Glutamatergic neuron (in vitro differentiated cells): ENCODE results near the gene CDH23. TPM values are rescaled to one million over a fixed set of nuclear protein-coding genes. Genes with fewer than 3 reads are reported as not detected.

Experiments
- DNase-seq: peaks from one replicate; pipeline ENCODE4 v3.0.0; 2022
- H3K27ac Mint-ChIP-seq: one replicate; pipeline ENCODE4 v1.8.0; 2020; ENCODE audit warnings: mild to moderate bottlenecking, mixed read lengths, inconsistent platforms; ENCODE audit not compliant: unreplicated experiment
- H3K27me3 Mint-ChIP-seq: one replicate; pipeline ENCODE4 v1.8.0; 2020; ENCODE audit warnings: mild to moderate bottlenecking, moderate library complexity, mixed read lengths, inconsistent platforms; ENCODE audit not compliant: unreplicated experiment
- H3K36me3 Mint-ChIP-seq: one replicate; pipeline ENCODE4 v1.8.0; 2020; ENCODE audit warnings: mild to moderate bottlenecking, mixed read lengths, inconsistent platforms; ENCODE audit not compliant: unreplicated experiment
- H3K4me1 Mint-ChIP-seq: one replicate; pipeline ENCODE4 v1.8.0; 2020; ENCODE audit warnings: mild to moderate bottlenecking, low read depth, mixed read lengths, inconsistent platforms; ENCODE audit not compliant: unreplicated experiment
- H3K4me3 Mint-ChIP-seq: one replicate; pipeline ENCODE4 v1.8.0; 2020; ENCODE audit warnings: mild to moderate bottlenecking, mixed read lengths, inconsistent platforms; ENCODE audit not compliant: unreplicated experiment
- H3K9me3 Mint-ChIP-seq: one replicate; pipeline ENCODE4 v1.8.0; 2020; ENCODE audit warnings: mild to moderate bottlenecking, moderate library complexity, mixed read lengths, inconsistent platforms; ENCODE audit not compliant: unreplicated experiment
- total RNA-seq: library from RNA; stranded (reverse); fragmentation: NEBNext Ultra II Directional; extraction: Animal tissue kit (Norgen Biotek cat#: 25700); gene quantifications from one replicate; pipeline ENCODE4 v1.2.1, GENCODE V29; 2021; ENCODE audit not compliant: unreplicated experiment
- TF ChIP-seq, protein P1 (sequence below): fragments of 200-600 bp; sonication (generic); IDR thresholded peaks from one replicate; pipeline ENCODE4 v1.5.0; 2021; ENCODE audit not compliant: partially characterized antibody, unreplicated experiment

CDH23 gene
- total RNA-seq, 1 donor from 2014 or later, result 2.0 TPM

DNA sequence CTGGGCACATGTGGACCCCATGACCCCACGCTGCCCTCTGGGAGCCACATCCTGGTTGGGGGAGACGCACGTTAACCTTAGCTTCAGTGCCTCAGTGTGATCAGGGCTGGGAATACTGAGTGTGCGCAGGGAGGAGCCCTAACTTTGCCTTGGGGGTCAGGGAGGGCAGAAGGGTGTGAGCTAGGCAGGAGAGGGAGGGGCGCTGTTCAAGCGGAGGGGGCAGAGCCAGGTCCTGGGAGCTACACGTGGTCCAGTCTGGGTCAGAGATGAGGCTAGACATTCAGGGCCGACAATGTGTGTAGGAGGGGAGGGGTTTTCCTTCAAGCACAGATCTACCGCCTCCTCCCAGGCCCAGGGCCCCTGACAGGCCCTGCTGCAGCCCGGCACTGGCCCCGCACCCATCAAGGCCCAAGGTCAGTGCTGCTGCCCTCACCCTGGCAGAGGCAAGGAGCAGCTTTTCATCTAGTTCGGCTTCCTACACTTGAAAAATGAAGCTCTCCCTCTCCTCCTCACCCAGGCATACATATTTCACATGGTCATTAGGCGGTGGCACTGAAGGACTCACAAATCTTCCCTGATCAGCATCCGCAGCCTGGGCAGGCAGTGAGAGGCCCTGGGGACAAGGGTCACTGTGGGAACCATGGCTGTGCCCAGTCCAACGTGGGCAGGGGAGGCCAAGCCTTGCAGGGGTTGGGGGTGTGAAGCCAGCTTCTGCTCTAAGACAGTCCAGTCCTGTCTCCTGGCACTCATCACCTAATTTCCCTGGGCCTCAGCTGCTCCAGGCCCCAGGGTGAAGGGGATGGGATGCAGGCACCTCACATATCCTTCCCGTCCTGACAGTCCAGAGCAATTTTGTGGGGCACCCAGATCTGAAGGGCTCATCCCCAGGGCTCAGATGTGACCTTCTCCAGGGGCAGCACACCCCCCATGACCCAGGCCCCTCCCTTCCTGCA is 275.6 kb downstream of the CDH23 start:
- H3K9me3 Mint-ChIP-seq, result no peaks in the 10 kb centered on the region
- peaks cover 6% of the 10 kb centered on the region for H3K27me3 Mint-ChIP-seq
- no peak overlapping the region for H3K4me3 Mint-ChIP-seq
- TF ChIP-seq, protein P1, sequence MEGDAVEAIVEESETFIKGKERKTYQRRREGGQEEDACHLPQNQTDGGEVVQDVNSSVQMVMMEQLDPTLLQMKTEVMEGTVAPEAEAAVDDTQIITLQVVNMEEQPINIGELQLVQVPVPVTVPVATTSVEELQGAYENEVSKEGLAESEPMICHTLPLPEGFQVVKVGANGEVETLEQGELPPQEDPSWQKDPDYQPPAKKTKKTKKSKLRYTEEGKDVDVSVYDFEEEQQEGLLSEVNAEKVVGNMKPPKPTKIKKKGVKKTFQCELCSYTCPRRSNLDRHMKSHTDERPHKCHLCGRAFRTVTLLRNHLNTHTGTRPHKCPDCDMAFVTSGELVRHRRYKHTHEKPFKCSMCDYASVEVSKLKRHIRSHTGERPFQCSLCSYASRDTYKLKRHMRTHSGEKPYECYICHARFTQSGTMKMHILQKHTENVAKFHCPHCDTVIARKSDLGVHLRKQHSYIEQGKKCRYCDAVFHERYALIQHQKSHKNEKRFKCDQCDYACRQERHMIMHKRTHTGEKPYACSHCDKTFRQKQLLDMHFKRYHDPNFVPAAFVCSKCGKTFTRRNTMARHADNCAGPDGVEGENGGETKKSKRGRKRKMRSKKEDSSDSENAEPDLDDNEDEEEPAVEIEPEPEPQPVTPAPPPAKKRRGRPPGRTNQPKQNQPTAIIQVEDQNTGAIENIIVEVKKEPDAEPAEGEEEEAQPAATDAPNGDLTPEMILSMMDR, result no peak
- peaks cover 1% of the 10 kb centered on the region for H3K4me1 Mint-ChIP-seq
- no peak for DNase-seq
- H3K27ac Mint-ChIP-seq, result no peak overlapping the region
- no peaks in the 10 kb centered on the region for H3K36me3 Mint-ChIP-seq

DNA sequence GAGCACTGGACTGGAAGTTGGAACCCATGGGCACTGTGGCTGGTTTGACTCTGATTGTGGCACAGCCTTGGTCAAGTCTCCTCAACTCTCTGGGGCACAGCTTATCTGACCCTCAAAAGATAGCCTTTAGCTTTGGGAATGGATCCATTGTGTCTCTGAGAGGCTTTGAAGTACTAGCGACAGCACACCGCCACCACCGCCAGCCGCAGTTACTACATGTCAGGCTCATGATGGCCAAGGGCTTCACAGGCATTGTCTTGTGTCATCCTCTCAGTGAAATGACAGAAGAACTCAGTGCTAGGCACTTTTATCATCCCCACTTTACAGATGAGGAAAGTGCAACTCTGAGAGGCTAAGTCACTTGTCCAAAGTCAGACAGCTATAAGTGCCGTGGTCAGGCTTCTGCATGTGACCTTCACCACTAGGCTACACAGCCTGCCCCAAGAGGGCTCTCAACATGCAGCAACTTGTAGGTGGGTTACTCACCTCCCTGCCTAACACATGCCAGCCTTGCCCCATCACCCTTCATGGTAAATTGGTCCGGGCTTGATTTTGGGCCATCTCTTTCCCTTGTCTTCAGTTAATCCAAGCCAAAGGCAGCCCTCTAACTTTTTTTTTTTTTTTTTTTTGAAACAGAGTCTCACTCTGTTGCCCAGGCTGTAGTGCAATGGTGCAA is 278.7 kb downstream of the CDH23 start:
- Mint-ChIP-seq H3K4me3 (no peak overlapping the region), H3K4me1 (peaks cover 2% of the 10 kb centered on the region), H3K27ac (no peak overlapping the region), H3K9me3 (no peaks in the 10 kb centered on the region), H3K27me3 (peaks cover under 1% of the 10 kb centered on the region), H3K36me3 (no peaks in the 10 kb centered on the region)
- DNase-seq, result no peak
- TF ChIP-seq, protein P1, result no peak

DNA sequence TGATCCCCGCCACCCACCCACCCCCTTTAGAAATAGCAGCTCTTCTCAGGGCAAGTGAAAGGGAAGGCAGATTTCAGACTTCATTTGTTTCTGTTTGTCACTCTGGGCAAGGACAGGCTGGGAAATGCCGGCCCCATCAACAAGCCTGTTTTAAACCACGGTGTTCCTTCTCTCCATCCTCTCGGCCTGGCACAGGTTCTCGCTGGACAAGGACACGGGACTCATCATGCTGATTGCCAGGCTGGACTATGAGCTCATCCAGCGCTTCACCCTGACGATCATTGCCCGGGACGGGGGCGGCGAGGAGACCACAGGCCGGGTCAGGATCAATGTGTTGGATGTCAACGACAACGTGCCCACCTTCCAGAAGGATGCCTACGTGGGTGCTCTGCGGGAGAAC is 280.5 kb downstream of the CDH23 start:
- Mint-ChIP-seq H3K27me3 (no peaks in the 10 kb centered on the region), H3K9me3 (no peaks in the 10 kb centered on the region), H3K4me1 (peaks cover 2% of the 10 kb centered on the region), H3K27ac (no peak overlapping the region), H3K4me3 (no peak overlapping the region), H3K36me3 (no peaks in the 10 kb centered on the region)
- TF ChIP-seq, protein P1, result no peak
- DNase-seq, result no peak

DNA sequence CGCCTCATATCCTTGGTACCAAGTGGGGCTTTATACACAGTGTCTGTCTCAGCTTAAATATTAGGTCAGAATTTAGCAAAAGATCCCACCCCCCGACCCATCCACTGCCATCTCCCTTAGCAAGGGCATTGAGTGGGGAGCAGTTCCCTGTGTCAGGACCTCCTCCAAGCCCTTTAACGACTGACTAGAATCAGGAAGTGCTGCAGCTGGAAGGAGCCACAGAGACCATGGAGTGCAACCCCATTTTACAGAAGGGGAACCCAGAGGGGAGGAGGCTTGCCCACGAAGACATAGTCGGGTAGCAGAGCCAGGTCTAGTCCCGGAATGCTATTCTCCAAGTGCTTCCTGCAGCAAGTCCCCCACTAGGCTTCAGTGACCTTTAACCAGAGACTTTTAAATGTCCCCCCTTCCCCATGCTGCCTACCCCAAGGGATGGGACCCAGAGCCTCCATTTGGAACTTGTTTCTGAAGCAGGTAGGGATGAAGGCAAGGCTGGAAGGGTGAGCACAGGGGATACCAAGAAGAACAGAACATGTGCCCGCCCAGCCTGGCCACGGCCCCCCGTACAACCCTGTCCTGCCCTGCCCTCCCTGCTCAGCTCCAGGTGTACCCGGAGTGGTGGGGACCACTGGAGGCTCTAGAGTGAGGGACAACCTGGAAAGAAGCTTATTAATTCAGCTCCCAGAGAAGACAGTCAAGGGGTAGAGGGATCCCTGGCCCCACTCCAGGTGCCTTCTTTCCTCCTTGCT is 281.5 kb downstream of the CDH23 start:
- no peaks in the 10 kb centered on the region for H3K9me3 Mint-ChIP-seq
- peaks cover 8% of the 10 kb centered on the region for H3K4me1 Mint-ChIP-seq
- H3K4me3 Mint-ChIP-seq, result no peak overlapping the region
- DNase-seq, result no peak
- TF ChIP-seq, protein P1, result no peak
- peaks cover 3% of the 10 kb centered on the region for H3K27me3 Mint-ChIP-seq
- no peak overlapping the region for H3K27ac Mint-ChIP-seq
- no peaks in the 10 kb centered on the region for H3K36me3 Mint-ChIP-seq
